ENCODE results near the gene LHFPL2.
A peak's percentile ranks its signal among the peaks of the same experiment; 100 is the strongest.

Gene LHFPL2

GRCh38 chr5:78503958-78504653 is 144.5 kb downstream of the LHFPL2 start:
- DNase-seq (ENCODE audit: low spot score) = no peak

- no peak for DNase-seq (ENCODE audit: low spot score)
Observed at GRCh38 chr5:78501411-78502352, 146.9 kb downstream of the LHFPL2 start.

- DNase-seq (ENCODE audit: low spot score) = no peak
Observed at GRCh38 chr5:78500871-78501270, 147.7 kb downstream of the LHFPL2 start.

- no peak for DNase-seq (ENCODE audit: low spot score)
Observed at GRCh38 chr5:78500028-78500427, 148.5 kb downstream of the LHFPL2 start.

- no peak for DNase-seq (ENCODE audit: low spot score)
Observed at GRCh38 chr5:78499485-78499884, 149.1 kb downstream of the LHFPL2 start.

GRCh38 chr5:78497573-78498533 is 150.7 kb downstream of the LHFPL2 start:
- no peak for DNase-seq (ENCODE audit: low spot score)

GRCh38 chr5:78496373-78496772 is 152.2 kb downstream of the LHFPL2 start:
- no peak for DNase-seq (ENCODE audit: low spot score)

- no peak for DNase-seq (ENCODE audit: low spot score)
Observed at GRCh38 chr5:78495800-78496199, 152.8 kb downstream of the LHFPL2 start.

- DNase-seq (ENCODE audit: low spot score) = no peak
Observed at GRCh38 chr5:78492650-78493049, 155.9 kb downstream of the LHFPL2 start.

GRCh38 chr5:78492224-78492623 is 156.3 kb downstream of the LHFPL2 start:
- no peak for DNase-seq (ENCODE audit: low spot score)

- DNase-seq (ENCODE audit: low spot score) = no peak
Observed at GRCh38 chr5:78490709-78491485, 157.7 kb downstream of the LHFPL2 start.

- no peak for DNase-seq (ENCODE audit: low spot score)
Observed at GRCh38 chr5:78487846-78488245, 160.7 kb downstream of the LHFPL2 start.

- no peak for DNase-seq (ENCODE audit: low spot score)
Observed at GRCh38 chr5:78486218-78486617, 162.4 kb downstream of the LHFPL2 start.

- peak; percentile 61 for DNase-seq (ENCODE audit: low spot score)
Observed at GRCh38 chr5:78483809-78484521, 164.6 kb downstream of the LHFPL2 start.

GRCh38 chr5:78482948-78483347 is 165.6 kb downstream of the LHFPL2 start:
- no peak for DNase-seq (ENCODE audit: low spot score)

GRCh38 chr5:78476795-78477194 is 171.8 kb downstream of the LHFPL2 start:
- no peak for DNase-seq (ENCODE audit: low spot score)

- no peak for DNase-seq (ENCODE audit: low spot score)
Observed at GRCh38 chr5:78475370-78475769, 173.2 kb downstream of the LHFPL2 start.

- no peak for DNase-seq (ENCODE audit: low spot score)
Observed at GRCh38 chr5:78473751-78474150, 174.8 kb downstream of the LHFPL2 start.

- DNase-seq (ENCODE audit: low spot score) = peak; percentile 42
Observed at GRCh38 chr5:78472469-78473106, 176.0 kb downstream of the LHFPL2 start.

- no peak for DNase-seq (ENCODE audit: low spot score)
Observed at GRCh38 chr5:78471896-78472295, 176.7 kb downstream of the LHFPL2 start.
